PC-3 (cell line): ENCODE data around the gene YTHDF1. TPM values are rescaled to one million over a fixed set of nuclear protein-coding genes. Genes with fewer than 3 reads are reported as not detected.

Experiments used
- ATAC-seq: fragments of 200-7000 bp; cut with Tn5 transposase; 2 replicates; pipeline ENCODE4 v1.9.1; 2020; ENCODE audit warnings: mild to moderate bottlenecking, moderate library complexity
- BruUV-seq: library from RNA; stranded (reverse); fragments of 400-500 nt; replicated peaks from 2 replicates; lab custom pipeline; 2021; lab: Mats Ljungman, UMichigan
- CTCF ChIA-PET: fragments of 300-600 bp; sonication (Branson Sonifier 250); formaldehyde crosslinking; loops from one replicate; lab custom pipeline; 2022; ENCODE audit warnings: antibody characterized with exemption; lab: Charles Lee
- POLR2A ChIA-PET: fragments of 300-600 bp; sonication (Branson Sonifier 250); formaldehyde crosslinking; loops from one replicate; lab custom pipeline; 2022; ENCODE audit warnings: antibody characterized with exemption; ENCODE audit not compliant: unreplicated experiment; lab: Charles Lee
- DNase-seq: peaks from one replicate; pipeline ENCODE4 v3.0.0-alpha.2; 2015
- H2AFZ ChIP-seq: fragments of 300-600 bp; sonication (generic); 2 replicates; pipeline ENCODE4 v1.6.0; 2016; ENCODE audit warnings: antibody characterized with exemption, low read length
- H3F3A ChIP-seq: fragments of 300-600 bp; sonication (generic); one replicate; pipeline ENCODE4 v1.6.0; 2017; ENCODE audit warnings: antibody characterized with exemption, low read length, control low read depth, mild to moderate bottlenecking; ENCODE audit not compliant: unreplicated experiment
- H3K27ac ChIP-seq: fragments of 300-600 bp; sonication (generic); 2 replicates; pipeline ENCODE4 v1.5.1; 2016; ENCODE audit warnings: mild to moderate bottlenecking, low read length
- H3K27me3 ChIP-seq: fragments of 300-600 bp; sonication (generic); 2 replicates; pipeline ENCODE4 v1.6.1; 2016; ENCODE audit warnings: low read length, mixed read lengths
- H3K36me3 ChIP-seq: fragments of 300-600 bp; sonication (generic); 2 replicates; pipeline ENCODE4 v1.6.1; 2016; ENCODE audit warnings: low read depth, mixed run types, low read length, mixed read lengths
- H3K4me1 ChIP-seq: fragments of 300-600 bp; sonication (generic); 2 replicates; pipeline ENCODE4 v1.5.1; 2016; ENCODE audit warnings: low read length; ENCODE audit not compliant: insufficient read depth
- H3K4me2 ChIP-seq: fragments of 300-600 bp; sonication (generic); 2 replicates; pipeline ENCODE4 v1.6.0; 2016; ENCODE audit warnings: low read length
- H3K4me3 ChIP-seq: fragments of 300-600 bp; sonication (generic); 2 replicates; pipeline ENCODE4 v1.5.1; 2016; ENCODE audit warnings: mild to moderate bottlenecking, low read length, mixed read lengths
- H3K79me2 ChIP-seq: fragments of 300-600 bp; sonication (generic); 2 replicates; pipeline ENCODE4 v1.6.1; 2017; ENCODE audit warnings: low read length, mixed read lengths
- H3K9ac ChIP-seq: fragments of 300-600 bp; sonication (generic); 2 replicates; pipeline ENCODE4 v1.6.0; 2016; ENCODE audit warnings: mild to moderate bottlenecking, low read length
- H3K9me2 ChIP-seq: fragments of 300-600 bp; sonication (generic); replicated peaks from 2 replicates; pipeline ENCODE4 v1.6.1; 2016; ENCODE audit warnings: mixed run types, low read length, mixed read lengths
- H3K9me3 ChIP-seq: fragments of 300-600 bp; sonication (generic); 2 replicates; pipeline ENCODE4 v1.6.1; 2016; ENCODE audit warnings: low read length, mixed read lengths
- H4K20me1 ChIP-seq: fragments of 300-600 bp; sonication (generic); 2 replicates; pipeline ENCODE4 v1.6.1; 2016; ENCODE audit warnings: low read length, mixed read lengths
- EZH2 ChIP-seq: fragments of 300-600 bp; sonication (generic); IDR thresholded peaks from one replicate; pipeline ENCODE4 v1.6.1; 2017; ENCODE audit warnings: antibody characterized with exemption, mild to moderate bottlenecking, low read length; ENCODE audit not compliant: unreplicated experiment
- EZH2phosphoT487 ChIP-seq: fragments of 300-600 bp; sonication (generic); IDR thresholded peaks from 2 replicates; pipeline ENCODE4 v1.6.1; 2018; ENCODE audit warnings: mild to moderate bottlenecking, antibody characterized with exemption, low read length, borderline replicate concordance
- intact Hi-C: fragments of 100-400 bp; cut with micrococcal nuclease; formaldehyde crosslinking; loops from 2 replicates; pipeline ENCODE4 v1.9.0; 2023
- total RNA-seq: library from RNA; depleted of rRNA; stranded (reverse); fragments of >200 nt; gene quantifications from 2 replicates; pipeline ENCODE4 v1.2.3, GENCODE V29; 2014
- TF ChIP-seq, protein P1 (sequence below): fragments of 300-600 bp; sonication (generic); conservative IDR thresholded peaks from 2 replicates; pipeline ENCODE4 v1.5.1; 2017; ENCODE audit warnings: antibody characterized with exemption, low read depth, mild to moderate bottlenecking, low read length

The YTHDF1 gene
- total RNA-seq, 1 experiment from 2014 or later = 30.0 TPM

DNA sequence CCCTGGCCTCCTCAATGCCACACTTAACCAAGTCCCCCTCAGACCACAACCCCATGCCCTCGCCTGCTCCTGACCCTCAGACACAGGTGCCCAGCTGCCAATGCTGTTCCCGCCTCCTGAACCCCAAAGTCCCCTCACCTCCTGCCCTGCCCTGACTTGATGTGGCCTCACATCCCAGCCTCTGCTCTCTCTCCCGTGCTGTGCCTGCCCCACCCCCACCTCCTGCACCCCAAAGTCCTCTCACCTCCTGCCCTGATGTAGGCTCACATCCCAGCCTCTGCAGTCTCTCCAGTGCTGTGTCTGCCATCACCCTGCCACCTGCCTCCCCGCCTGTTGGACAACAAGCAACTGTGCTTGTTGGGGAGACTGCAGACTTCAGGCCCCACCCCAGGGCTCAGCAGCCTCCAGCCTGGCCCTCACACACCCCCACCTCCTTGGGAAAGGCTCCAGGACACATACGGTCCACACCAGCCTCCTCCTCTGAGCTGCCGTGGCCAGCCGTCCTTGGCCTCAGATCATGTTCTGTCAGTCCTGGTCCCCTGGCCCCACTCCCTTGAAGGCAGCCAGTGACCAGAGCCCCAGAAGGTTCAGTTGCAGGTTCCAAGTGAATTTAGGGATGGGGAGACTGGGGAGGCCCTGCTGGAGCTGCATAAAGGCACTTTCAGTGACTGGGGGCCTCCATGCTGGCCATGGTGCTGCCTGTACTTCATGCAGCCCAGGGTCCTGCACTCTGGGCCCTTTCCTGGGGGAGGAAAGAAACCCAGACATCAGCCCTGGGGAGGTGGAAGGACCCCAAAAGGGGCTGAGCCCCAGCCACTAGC, 28.4 kb downstream of the YTHDF1 start:
- no peaks in the 10 kb centered on the region for H4K20me1 ChIP-seq
- no peak overlapping the region for H3K9ac ChIP-seq
- no TSS peak for BruUV-seq
- H3K36me3 ChIP-seq = no peaks in the 10 kb centered on the region
- H3K4me3 ChIP-seq = no peak overlapping the region
- no peak overlapping the region for H3K4me2 ChIP-seq
- DNase-seq (no peak), ATAC-seq (no peak)
- H3K9me3 ChIP-seq = no peaks in the 10 kb centered on the region
- no peak overlapping the region for H2AFZ ChIP-seq
- TF ChIP-seq EZH2 = no peak
- TF ChIP-seq EZH2phosphoT487 = no peak
- TF ChIP-seq, protein P1, sequence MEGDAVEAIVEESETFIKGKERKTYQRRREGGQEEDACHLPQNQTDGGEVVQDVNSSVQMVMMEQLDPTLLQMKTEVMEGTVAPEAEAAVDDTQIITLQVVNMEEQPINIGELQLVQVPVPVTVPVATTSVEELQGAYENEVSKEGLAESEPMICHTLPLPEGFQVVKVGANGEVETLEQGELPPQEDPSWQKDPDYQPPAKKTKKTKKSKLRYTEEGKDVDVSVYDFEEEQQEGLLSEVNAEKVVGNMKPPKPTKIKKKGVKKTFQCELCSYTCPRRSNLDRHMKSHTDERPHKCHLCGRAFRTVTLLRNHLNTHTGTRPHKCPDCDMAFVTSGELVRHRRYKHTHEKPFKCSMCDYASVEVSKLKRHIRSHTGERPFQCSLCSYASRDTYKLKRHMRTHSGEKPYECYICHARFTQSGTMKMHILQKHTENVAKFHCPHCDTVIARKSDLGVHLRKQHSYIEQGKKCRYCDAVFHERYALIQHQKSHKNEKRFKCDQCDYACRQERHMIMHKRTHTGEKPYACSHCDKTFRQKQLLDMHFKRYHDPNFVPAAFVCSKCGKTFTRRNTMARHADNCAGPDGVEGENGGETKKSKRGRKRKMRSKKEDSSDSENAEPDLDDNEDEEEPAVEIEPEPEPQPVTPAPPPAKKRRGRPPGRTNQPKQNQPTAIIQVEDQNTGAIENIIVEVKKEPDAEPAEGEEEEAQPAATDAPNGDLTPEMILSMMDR = no peak
- ChIA-PET POLR2A (no interaction called here), CTCF (no interaction called here)
- no peaks in the 10 kb centered on the region for H3K79me2 ChIP-seq
- H3K9me2 ChIP-seq = no peaks in the 10 kb centered on the region
- no peaks in the 10 kb centered on the region for H3K27me3 ChIP-seq
- no peaks in the 10 kb centered on the region for H3F3A ChIP-seq
- peaks cover 10% of the 10 kb centered on the region for H3K4me1 ChIP-seq
- H3K27ac ChIP-seq = no peak overlapping the region
- intact Hi-C loops = no loop called here

DNA sequence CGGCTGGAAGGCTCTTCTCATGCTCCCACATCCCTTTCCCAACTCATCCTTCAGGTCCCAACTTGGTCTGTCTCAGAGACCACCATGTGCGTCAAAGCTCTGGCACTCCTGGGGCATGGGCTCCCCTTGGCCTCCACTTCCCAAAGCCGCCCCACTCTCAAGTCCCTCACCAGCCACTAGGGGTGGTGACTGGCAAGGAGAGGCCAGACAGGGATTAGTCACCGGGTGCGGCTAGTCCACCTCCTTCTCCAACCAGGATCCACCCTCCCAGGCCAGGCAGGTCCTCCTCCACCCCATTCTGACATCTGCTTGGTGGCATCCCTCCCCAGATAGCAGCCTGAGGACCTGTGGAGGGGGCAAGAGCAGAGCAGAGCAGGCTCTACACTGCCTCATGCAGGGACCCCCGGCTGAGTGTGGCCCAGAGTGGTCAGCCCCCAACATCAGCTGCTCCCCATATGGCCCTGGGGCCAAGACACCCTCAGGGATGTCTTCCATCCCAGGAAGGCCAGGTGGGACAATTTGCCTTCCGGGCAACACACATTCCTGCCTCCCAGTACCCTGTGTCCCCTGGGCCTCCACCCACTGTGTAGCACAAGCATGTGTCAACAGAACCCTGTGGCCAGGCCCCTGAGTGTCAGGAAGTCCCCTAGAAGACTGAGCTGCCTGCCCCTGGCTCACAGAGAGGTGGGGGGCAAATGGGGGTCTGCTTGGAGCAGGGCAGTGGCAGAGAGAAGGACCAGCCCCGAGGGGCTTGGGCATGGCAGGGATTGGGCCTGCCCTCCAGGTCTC, 29.2 kb downstream of the YTHDF1 start:
- H2AFZ ChIP-seq = no peak overlapping the region
- DNase-seq (peak; percentile 76), ATAC-seq (peak; percentile 74)
- H3K79me2 ChIP-seq = no peaks in the 10 kb centered on the region
- no peak overlapping the region for H3K4me3 ChIP-seq
- no peaks in the 10 kb centered on the region for H3K9me2 ChIP-seq
- H3F3A ChIP-seq = no peaks in the 10 kb centered on the region
- H3K9ac ChIP-seq = no peak overlapping the region
- H3K4me1 ChIP-seq = peaks cover 10% of the 10 kb centered on the region
- no peak overlapping the region for H3K27ac ChIP-seq
- no peaks in the 10 kb centered on the region for H3K36me3 ChIP-seq
- H3K27me3 ChIP-seq = no peaks in the 10 kb centered on the region
- no peaks in the 10 kb centered on the region for H3K9me3 ChIP-seq
- ChIA-PET CTCF (no interaction called here), POLR2A (no interaction called here)
- H4K20me1 ChIP-seq = no peaks in the 10 kb centered on the region
- TF ChIP-seq, protein P1 = peak; percentile 68
- TF ChIP-seq EZH2 = no peak
- TF ChIP-seq EZH2phosphoT487 = no peak
- H3K4me2 ChIP-seq = no peak overlapping the region
- BruUV-seq = no TSS peak
- intact Hi-C loops = no loop called here
